Fibroblast of lung (primary cell): Measurements from ENCODE around the gene ADD2. TPM values are rescaled to one million over a fixed set of nuclear protein-coding genes. Genes with fewer than 3 reads are reported as not detected.

Experiments used
- DNase-seq, 2 donors: peaks; one replicate each; pipeline versions ENCODE4 v3.0.0 to v3.0.0-alpha.2; 2010; ENCODE audit warnings: low read depth in 2 of 2
- H2AFZ ChIP-seq: 2 replicates; pipeline ENCODE4 v1.5.1; 2012; ENCODE audit warnings: low read length, control low read depth, inconsistent platforms
- H3K27ac ChIP-seq: 2 replicates; pipeline ENCODE4 v1.5.1; 2011; ENCODE audit warnings: low read length, control low read depth; ENCODE audit not compliant: insufficient read depth
- H3K27me3 ChIP-seq: 2 replicates; pipeline ENCODE4 v1.5.1; 2011; ENCODE audit warnings: mild to moderate bottlenecking, low read length; ENCODE audit not compliant: control insufficient read depth, insufficient read depth
- H3K36me3 ChIP-seq: 2 replicates; pipeline ENCODE4 v1.5.1; 2011; ENCODE audit warnings: low read length; ENCODE audit not compliant: control insufficient read depth, insufficient read depth
- H3K4me1 ChIP-seq: 2 replicates; pipeline ENCODE4 v1.5.1; 2011; ENCODE audit warnings: low read length; ENCODE audit not compliant: control insufficient read depth, insufficient read depth; ENCODE audit errors: extremely low read depth
- H3K4me2 ChIP-seq: 2 replicates; pipeline ENCODE4 v1.5.1; 2011; ENCODE audit warnings: low read length, control low read depth; ENCODE audit not compliant: insufficient read depth; ENCODE audit errors: extremely low read depth
- H3K4me3 ChIP-seq, 4 experiments: fragments of 200-600 bp in 1 of 4; sonication (generic) in 1 of 4; replicated peaks in 1 of 4; 2 replicates each; pipeline ENCODE4 v1.5.1; 2011 to 2016; ENCODE audit warnings: low read length in 4 of 4, low read depth in 3 of 4, mild to moderate bottlenecking in 3 of 4, control low read depth in 2 of 4, inconsistent platforms in 1 of 4, mixed read lengths in 1 of 4; ENCODE audit not compliant: insufficient read depth in 1 of 4; ENCODE audit errors: control extremely low read depth in 1 of 4
- H3K79me2 ChIP-seq: 2 replicates; pipeline ENCODE4 v1.5.1; 2012; ENCODE audit warnings: mild to moderate bottlenecking, low read length, inconsistent platforms; ENCODE audit not compliant: control insufficient read depth, insufficient read depth
- H3K9ac ChIP-seq: 2 replicates; pipeline ENCODE4 v1.5.1; 2011; ENCODE audit warnings: mild to moderate bottlenecking, low read length, control low read depth; ENCODE audit not compliant: insufficient read depth
- H3K9me3 ChIP-seq: 2 replicates; pipeline ENCODE4 v1.5.1; 2012; ENCODE audit warnings: low read depth, low read length; ENCODE audit not compliant: control insufficient read depth, insufficient read depth
- H4K20me1 ChIP-seq: 2 replicates; pipeline ENCODE4 v1.5.1; 2011; ENCODE audit warnings: low read length; ENCODE audit not compliant: control insufficient read depth, insufficient read depth; ENCODE audit errors: extremely low read depth
- CTCF ChIP-seq, 2 donors: IDR thresholded peaks in 1 of 2; conservative IDR thresholded peaks in 1 of 2; 1 replicate in 1 of 2; 2 replicates in 1 of 2; pipeline ENCODE4 v1.5.1; 2011 to 2012; ENCODE audit warnings: low read length in 2 of 2, control low read depth in 1 of 2, inconsistent platforms in 1 of 2, low read depth in 1 of 2, mild to moderate bottlenecking in 1 of 2
- EZH2 ChIP-seq: IDR thresholded peaks from 2 replicates; pipeline ENCODE4 v1.5.1; 2012; ENCODE audit warnings: low read length, control low read depth, mild to moderate bottlenecking; ENCODE audit errors: missing control alignments
- polyA plus RNA-seq, 2 donors: library from polyadenylated mRNA; depleted of rRNA in 1 of 2; stranded (reverse) in 1 of 2; unstranded in 1 of 2; fragments of >200 nt; gene quantifications; 2 replicates each; pipeline ENCODE4 v1.2.1, GENCODE V29; 2011 to 2012; ENCODE audit warnings: missing spikeins in 1 of 2
- total RNA-seq: library from RNA; depleted of rRNA; stranded (reverse); fragments of >200 nt; gene quantifications from 2 replicates; pipeline ENCODE4 v1.2.1, GENCODE V29; 2014

The ADD2 gene
- total and polyA plus RNA-seq, 2 donors (not counting 1 experiment from before 2014, with no cell fraction given) = 0.22 to 2.5 TPM

GRCh38 chr2:70703900-70704549 lies 64.0 kb downstream of the ADD2 start:
- Histone ChIP-seq H3K27ac (no peak overlapping the region), H2AFZ (no peak overlapping the region), H3K9me3 (no peaks in the 10 kb centered on the region), H3K27me3 (no peaks in the 10 kb centered on the region), H3K4me1 (no peaks in the 10 kb centered on the region), H3K36me3 (no peaks in the 10 kb centered on the region), H3K4me2 (no peak overlapping the region), H4K20me1 (no peaks in the 10 kb centered on the region), H3K79me2 (no peaks in the 10 kb centered on the region), H3K4me3 (no peak overlapping the region), H3K9ac (no peak overlapping the region)
- DNase-seq = peak in 1 of 2 donors; percentile 91
- TF ChIP-seq CTCF (conservative IDR thresholded peaks at IDR 0.05 in 1 of 2, IDR thresholded peaks at IDR 0.05 in 1 of 2; ENCODE audit: low read depth in 1 of 2, low read length in 2 of 2) = no peak
- TF ChIP-seq EZH2 = no peak

GRCh38 chr2:70702711-70703395 lies 65.1 kb downstream of the ADD2 start:
- no peak for TF ChIP-seq CTCF (conservative IDR thresholded peaks at IDR 0.05 in 1 of 2, IDR thresholded peaks at IDR 0.05 in 1 of 2; ENCODE audit: low read depth in 1 of 2, low read length in 2 of 2)
- TF ChIP-seq EZH2 = no peak
- Histone ChIP-seq H3K4me1 (no peaks in the 10 kb centered on the region), H3K27ac (no peak overlapping the region), H3K27me3 (no peaks in the 10 kb centered on the region), H3K36me3 (no peaks in the 10 kb centered on the region), H3K9me3 (no peaks in the 10 kb centered on the region), H3K79me2 (no peaks in the 10 kb centered on the region), H4K20me1 (no peaks in the 10 kb centered on the region), H2AFZ (no peak overlapping the region), H3K9ac (no peak overlapping the region), H3K4me3 (no peak overlapping the region), H3K4me2 (no peak overlapping the region)
- no peak for DNase-seq

GRCh38 chr2:70698847-70699246 lies 69.2 kb downstream of the ADD2 start:
- DNase-seq = peak in 1 of 2 donors; percentile 61
- Histone ChIP-seq H3K79me2 (no peaks in the 10 kb centered on the region), H3K9me3 (no peaks in the 10 kb centered on the region), H3K36me3 (no peaks in the 10 kb centered on the region), H3K4me2 (no peak overlapping the region), H3K4me3 (no peak overlapping the region), H3K4me1 (no peaks in the 10 kb centered on the region), H2AFZ (no peak overlapping the region), H3K27ac (no peak overlapping the region), H3K9ac (no peak overlapping the region), H4K20me1 (no peaks in the 10 kb centered on the region), H3K27me3 (no peaks in the 10 kb centered on the region)
- no peak for TF ChIP-seq EZH2
- TF ChIP-seq CTCF (conservative IDR thresholded peaks at IDR 0.05 in 1 of 2, IDR thresholded peaks at IDR 0.05 in 1 of 2; ENCODE audit: low read depth in 1 of 2, low read length in 2 of 2) = no peak
